Neuronal stem cell (in vitro differentiated cells): Measurements from ENCODE around the gene REPIN1.

ENCODE experiments used
- DNase-seq: peaks from one replicate; pipeline ENCODE4 v3.0.0-alpha.2; 2013; ENCODE audit warnings: low spot score
- H2AFZ ChIP-seq: one replicate; pipeline ENCODE4 v1.6.1; 2013; ENCODE audit warnings: mild to moderate bottlenecking, low read length, inconsistent platforms
- H2AK5ac ChIP-seq: 2 replicates; pipeline ENCODE4 v1.6.1; 2013; ENCODE audit warnings: low read depth, mild to moderate bottlenecking, inconsistent platforms, low read length, moderate library complexity, mixed read lengths
- H2BK120ac ChIP-seq: 2 replicates; pipeline ENCODE4 v1.6.1; 2013; ENCODE audit warnings: low read depth, mild to moderate bottlenecking, inconsistent platforms, low read length, moderate library complexity, mixed read lengths
- H2BK12ac ChIP-seq: one replicate; pipeline ENCODE4 v1.6.1; 2013; ENCODE audit warnings: low read length, inconsistent platforms
- H2BK15ac ChIP-seq: 2 replicates; pipeline ENCODE4 v1.6.1; 2013; ENCODE audit warnings: mild to moderate bottlenecking, low read length, inconsistent platforms, mixed read lengths
- H2BK5ac ChIP-seq: one replicate; pipeline ENCODE4 v1.6.1; 2013; ENCODE audit warnings: inconsistent platforms, mild to moderate bottlenecking, low read length, moderate library complexity
- H3K14ac ChIP-seq: one replicate; pipeline ENCODE4 v1.6.1; 2013; ENCODE audit warnings: low read length, inconsistent platforms
- H3K18ac ChIP-seq: 2 replicates; pipeline ENCODE4 v1.6.1; 2013; ENCODE audit warnings: low read length, inconsistent platforms
- H3K23ac ChIP-seq: 2 replicates; pipeline ENCODE4 v1.6.1; 2013; ENCODE audit warnings: low read depth, mild to moderate bottlenecking, mixed read lengths, low read length, inconsistent platforms; ENCODE audit not compliant: poor library complexity
- H3K27ac ChIP-seq: replicated peaks from 3 replicates; pipeline ENCODE4 v1.5.1; 2013; ENCODE audit warnings: low read length, inconsistent platforms
- H3K27me3 ChIP-seq, 3 experiments: 2 replicates each; pipeline ENCODE4 v1.6.1; 2013; ENCODE audit warnings: low read length in 3 of 3, mild to moderate bottlenecking in 2 of 3, inconsistent platforms in 1 of 3, low read depth in 1 of 3, mixed read lengths in 1 of 3, moderate library complexity in 1 of 3; ENCODE audit not compliant: control insufficient read depth in 3 of 3, insufficient read depth in 3 of 3
- H3K36me3 ChIP-seq, 2 donors: replicated peaks in 1 of 2; 2 replicates each; pipeline ENCODE4 v1.6.1; 2013; ENCODE audit warnings: low read length in 2 of 2; ENCODE audit not compliant: control insufficient read depth in 2 of 2, insufficient read depth in 2 of 2
- H3K4ac ChIP-seq: 2 replicates; pipeline ENCODE4 v1.6.1; 2013; ENCODE audit warnings: inconsistent platforms, mild to moderate bottlenecking, low read length, moderate library complexity
- H3K4me1 ChIP-seq, 2 donors: 1 replicate in 1 of 2; 2 replicates in 1 of 2; pipeline ENCODE4 v1.6.1; 2013; ENCODE audit warnings: low read length in 2 of 2, low read depth in 1 of 2; ENCODE audit not compliant: control insufficient read depth in 2 of 2, insufficient read depth in 1 of 2
- H3K4me2 ChIP-seq: one replicate; pipeline ENCODE4 v1.6.1; 2013; ENCODE audit warnings: mild to moderate bottlenecking, low read length, inconsistent platforms; ENCODE audit not compliant: insufficient read depth, poor library complexity, severe bottlenecking
- H3K4me3 ChIP-seq, 2 donors: 2 replicates each; pipeline ENCODE4 v1.5.1; 2013; ENCODE audit warnings: low read length in 2 of 2, mild to moderate bottlenecking in 2 of 2, inconsistent platforms in 1 of 2, moderate library complexity in 1 of 2
- H3K79me1 ChIP-seq: one replicate; pipeline ENCODE4 v1.6.1; 2013; ENCODE audit warnings: low read depth, mild to moderate bottlenecking, inconsistent platforms, low read length, moderate library complexity
- H3K9ac ChIP-seq: one replicate; pipeline ENCODE4 v1.6.1; 2013; ENCODE audit warnings: mild to moderate bottlenecking, low read depth, low read length, inconsistent platforms; ENCODE audit not compliant: poor library complexity
- H3K9me3 ChIP-seq, 2 donors: replicated peaks in 1 of 2; 2 replicates each; pipeline versions ENCODE3 to v1.6.1; 2013; ENCODE audit warnings: low read length in 2 of 2, mild to moderate bottlenecking in 2 of 2, inconsistent platforms in 1 of 2, low read depth in 1 of 2, mixed read lengths in 1 of 2, moderate library complexity in 1 of 2; ENCODE audit not compliant: control insufficient read depth in 2 of 2, insufficient read depth in 1 of 2
- H4K8ac ChIP-seq: one replicate; pipeline ENCODE4 v1.6.1; 2013; ENCODE audit warnings: low read depth, mild to moderate bottlenecking, inconsistent platforms, low read length, moderate library complexity
- H4K91ac ChIP-seq: one replicate; pipeline ENCODE4 v1.6.1; 2013; ENCODE audit warnings: low read length, low read depth, mild to moderate bottlenecking, inconsistent platforms; ENCODE audit not compliant: poor library complexity
- WGBS, 2 donors: extraction: QIAGEN DNeasy Blood & Tissue Kit; methylation state at CpG; one replicate each; pipeline ENCODE4 v1.1.7; 2013; ENCODE audit warnings: missing lambda C conversion rate in 2 of 2, mixed read lengths in 1 of 2; ENCODE audit not compliant: insufficient read length in 2 of 2, insufficient replicate concordance in 1 of 2; ENCODE audit errors: extremely low coverage in 2 of 2; 5-methylcytosine and 5-hydroxymethylcytosine counted together

The REPIN1 gene

DNA sequence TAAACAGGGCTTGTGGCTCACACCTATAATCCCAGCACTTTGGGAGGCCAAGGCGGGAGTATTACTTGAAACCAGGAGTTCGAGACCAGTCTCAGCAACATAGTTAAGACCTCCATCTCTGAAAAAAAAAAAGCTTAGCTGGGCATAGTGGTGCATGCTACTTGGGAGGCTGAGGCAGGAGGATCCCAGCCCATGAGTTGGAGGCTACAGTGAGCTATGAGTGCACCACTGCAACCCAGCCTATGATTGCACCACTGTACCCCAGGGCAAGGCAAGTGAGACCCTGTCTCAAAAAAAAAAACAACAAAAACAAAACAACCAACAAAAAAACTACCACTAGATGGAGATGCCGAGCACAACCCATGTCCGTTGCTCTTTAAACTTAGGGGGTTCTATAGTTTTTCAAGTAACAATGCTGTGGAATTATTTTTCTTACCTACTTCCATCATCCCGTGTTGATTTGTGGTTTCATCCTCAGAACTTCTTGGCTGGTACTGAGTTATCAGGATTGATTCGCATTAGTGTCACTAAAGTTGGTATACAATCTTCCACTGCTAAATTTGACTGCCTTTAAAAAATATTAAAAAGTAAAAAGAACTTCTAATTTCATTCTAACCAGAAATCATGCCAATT lies 12.2 kb upstream of the REPIN1 start:
- Histone ChIP-seq H3K27me3 (no peaks in the 10 kb centered on the region), H3K4ac (no peak overlapping the region), H3K27ac (no peak overlapping the region), H4K91ac (no peak overlapping the region), H3K23ac (no peak overlapping the region), H3K18ac (no peak overlapping the region), H3K4me2 (no peak overlapping the region), H2BK15ac (no peak overlapping the region), H3K9me3 (no peaks in the 10 kb centered on the region), H3K79me1 (no peaks in the 10 kb centered on the region), H2BK12ac (no peak overlapping the region), H3K4me3 (no peak overlapping the region), H3K36me3 (no peaks in the 10 kb centered on the region), H3K4me1 (peaks cover under 1 to 3% of the 10 kb centered on the region in 2 donors), H2AK5ac (no peak overlapping the region), H2BK120ac (no peak overlapping the region), H4K8ac (no peak overlapping the region), H2BK5ac (no peak overlapping the region), H3K14ac (no peak overlapping the region), H2AFZ (no peak overlapping the region), H3K9ac (no peak overlapping the region)
- no CpG with 5 or more reads among the region's 6 CpGs for WGBS, 2 donors
- DNase-seq: peak; percentile 51

DNA sequence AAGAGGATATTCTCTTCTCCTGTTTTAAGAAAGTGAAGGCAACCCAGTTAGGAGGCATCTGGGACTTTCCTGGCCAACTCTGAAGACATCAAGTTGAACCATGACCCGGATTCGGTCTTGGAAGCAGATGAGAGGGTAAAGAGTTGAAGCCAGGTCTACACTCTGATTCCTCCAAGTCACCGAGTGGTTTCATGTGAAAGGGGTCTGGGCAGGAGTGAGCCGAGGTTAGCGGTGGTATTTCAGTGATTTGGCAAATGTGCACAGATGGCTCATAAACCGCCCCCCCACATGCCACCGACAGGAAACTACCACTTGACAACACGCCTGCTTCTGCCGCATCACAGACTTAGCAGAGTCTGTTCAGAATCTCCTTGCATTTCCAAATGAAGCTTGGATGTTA lies 11.4 kb upstream of the REPIN1 start:
- Histone ChIP-seq H3K27ac (no peak overlapping the region), H4K91ac (no peak overlapping the region), H3K4me2 (no peak overlapping the region), H3K4ac (no peak overlapping the region), H4K8ac (no peak overlapping the region), H2AK5ac (no peak overlapping the region), H2BK12ac (no peak overlapping the region), H3K9ac (no peak overlapping the region), H3K4me1 (peaks cover 5 to 11% of the 10 kb centered on the region in 2 donors), H3K4me3 (no peak overlapping the region), H3K14ac (no peak overlapping the region), H3K27me3 (no peaks in the 10 kb centered on the region), H2BK15ac (no peak overlapping the region), H3K36me3 (no peaks in the 10 kb centered on the region), H2AFZ (no peak overlapping the region), H2BK5ac (no peak overlapping the region), H3K79me1 (no peaks in the 10 kb centered on the region), H3K23ac (no peak overlapping the region), H3K18ac (no peak overlapping the region), H3K9me3 (no peaks in the 10 kb centered on the region), H2BK120ac (no peak overlapping the region)
- no CpG with 5 or more reads among the region's 9 CpGs for WGBS, 2 donors
- DNase-seq: no peak

DNA sequence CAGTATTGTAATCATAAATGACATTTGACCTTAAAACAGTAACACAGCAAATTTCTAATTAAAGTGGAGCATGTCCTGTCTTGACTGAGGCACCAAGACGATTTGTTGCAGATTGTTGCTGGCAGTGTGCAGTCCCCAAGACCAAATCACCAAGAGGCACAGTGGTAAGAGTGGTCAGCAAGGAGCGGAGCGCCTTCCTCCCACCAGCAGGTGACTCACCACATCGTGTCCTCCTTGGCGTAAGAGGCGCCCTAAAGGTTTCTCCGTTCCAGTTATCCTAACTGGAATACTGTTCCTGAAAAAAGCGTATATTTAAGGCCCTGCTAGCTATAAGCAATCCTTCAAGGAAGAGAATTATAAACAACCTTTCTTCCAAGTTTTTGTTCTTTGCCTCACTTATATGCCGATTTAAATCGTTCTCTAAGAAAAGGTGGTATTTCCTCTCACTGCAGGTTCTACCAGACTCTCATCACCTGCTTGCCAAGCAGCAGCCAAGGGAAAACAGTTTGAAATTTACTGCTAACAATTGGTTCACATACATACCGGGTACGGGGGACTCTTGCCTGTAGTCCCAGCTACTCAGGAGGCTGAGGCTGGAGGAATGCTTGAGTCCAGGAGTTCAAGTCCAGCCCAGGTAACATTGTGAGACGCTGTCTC lies 10.7 kb upstream of the REPIN1 start:
- H3K18ac ChIP-seq: no peak overlapping the region
- no CpG with 5 or more reads among the region's 13 CpGs for WGBS, 2 donors
- no peak overlapping the region for H3K14ac ChIP-seq
- no peak overlapping the region for H2AFZ ChIP-seq
- no peak overlapping the region for H2BK5ac ChIP-seq
- DNase-seq: no peak
- H3K27ac ChIP-seq: no peak overlapping the region
- H3K9ac ChIP-seq: no peak overlapping the region
- H4K91ac ChIP-seq: no peak overlapping the region
- no peaks in the 10 kb centered on the region for H3K79me1 ChIP-seq
- no peak overlapping the region for H2BK12ac ChIP-seq
- H3K23ac ChIP-seq: no peak overlapping the region
- no peak overlapping the region for H3K4me2 ChIP-seq
- H4K8ac ChIP-seq: no peak overlapping the region
- peaks cover 7 to 16% of the 10 kb centered on the region in 2 donors for H3K4me1 ChIP-seq
- no peaks in the 10 kb centered on the region for H3K27me3 ChIP-seq
- no peak overlapping the region for H2BK120ac ChIP-seq
- no peak overlapping the region for H2BK15ac ChIP-seq
- no peak overlapping the region for H3K4ac ChIP-seq
- H3K9me3 ChIP-seq: no peaks in the 10 kb centered on the region
- H2AK5ac ChIP-seq: no peak overlapping the region
- no peaks in the 10 kb centered on the region for H3K36me3 ChIP-seq
- no peak overlapping the region for H3K4me3 ChIP-seq

DNA sequence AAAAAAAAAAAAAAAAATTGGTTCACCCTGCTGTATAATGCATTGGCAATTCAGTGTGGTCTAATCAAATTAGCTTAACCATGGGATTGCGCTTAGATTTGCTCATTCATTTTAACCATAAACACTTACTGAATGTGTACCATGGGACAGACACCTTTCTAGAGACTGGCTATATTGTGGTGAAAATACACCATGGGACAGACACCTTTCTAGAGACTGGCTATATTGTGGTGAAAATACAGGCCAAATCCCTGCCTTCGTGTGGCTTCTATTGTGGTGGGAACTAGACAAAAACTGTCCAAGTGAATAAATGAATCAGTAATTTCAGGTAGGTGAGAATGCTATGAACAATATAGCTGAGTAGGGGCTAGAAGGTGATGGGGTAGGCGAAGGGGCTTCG lies 10.2 kb upstream of the REPIN1 start:
- no peak overlapping the region for H2BK15ac ChIP-seq
- H2BK120ac ChIP-seq: no peak overlapping the region
- no peak overlapping the region for H3K4me3 ChIP-seq
- no peak overlapping the region for H3K4me2 ChIP-seq
- peaks cover 9 to 16% of the 10 kb centered on the region in 2 donors for H3K4me1 ChIP-seq
- no peaks in the 10 kb centered on the region for H3K9me3 ChIP-seq
- no peak for DNase-seq
- H2AK5ac ChIP-seq: no peak overlapping the region
- no peak overlapping the region for H4K91ac ChIP-seq
- no peak overlapping the region for H2BK12ac ChIP-seq
- no peak overlapping the region for H3K14ac ChIP-seq
- WGBS, 2 donors: no CpG with 5 or more reads among the region's 4 CpGs
- H4K8ac ChIP-seq: no peak overlapping the region
- no peak overlapping the region for H3K4ac ChIP-seq
- H2BK5ac ChIP-seq: no peak overlapping the region
- H2AFZ ChIP-seq: no peak overlapping the region
- H3K27ac ChIP-seq: no peak overlapping the region
- H3K79me1 ChIP-seq: no peaks in the 10 kb centered on the region
- H3K27me3 ChIP-seq: no peaks in the 10 kb centered on the region
- H3K36me3 ChIP-seq: no peaks in the 10 kb centered on the region
- no peak overlapping the region for H3K18ac ChIP-seq
- H3K9ac ChIP-seq: no peak overlapping the region
- H3K23ac ChIP-seq: no peak overlapping the region
